ENCODE results near the gene ELMO3.

The ELMO3 gene

GRCh38 chr16:67202956-67203493 is 4.1 kb downstream of the ELMO3 start:
- no peak overlapping the region for H3K27ac ChIP-seq (ENCODE audit: low read length)
- H4K20me1 ChIP-seq (ENCODE audit: insufficient read depth, low read length): 0 out of 2 replicates have a peak, but pooled peaks cover 3% of the 10 kb centered on the region
- no peaks in the 10 kb centered on the region for H3K79me2 ChIP-seq (ENCODE audit: low read length)
- H3K4me2 ChIP-seq (ENCODE audit: low read length): no peak overlapping the region
- TF ChIP-seq, protein P1, sequence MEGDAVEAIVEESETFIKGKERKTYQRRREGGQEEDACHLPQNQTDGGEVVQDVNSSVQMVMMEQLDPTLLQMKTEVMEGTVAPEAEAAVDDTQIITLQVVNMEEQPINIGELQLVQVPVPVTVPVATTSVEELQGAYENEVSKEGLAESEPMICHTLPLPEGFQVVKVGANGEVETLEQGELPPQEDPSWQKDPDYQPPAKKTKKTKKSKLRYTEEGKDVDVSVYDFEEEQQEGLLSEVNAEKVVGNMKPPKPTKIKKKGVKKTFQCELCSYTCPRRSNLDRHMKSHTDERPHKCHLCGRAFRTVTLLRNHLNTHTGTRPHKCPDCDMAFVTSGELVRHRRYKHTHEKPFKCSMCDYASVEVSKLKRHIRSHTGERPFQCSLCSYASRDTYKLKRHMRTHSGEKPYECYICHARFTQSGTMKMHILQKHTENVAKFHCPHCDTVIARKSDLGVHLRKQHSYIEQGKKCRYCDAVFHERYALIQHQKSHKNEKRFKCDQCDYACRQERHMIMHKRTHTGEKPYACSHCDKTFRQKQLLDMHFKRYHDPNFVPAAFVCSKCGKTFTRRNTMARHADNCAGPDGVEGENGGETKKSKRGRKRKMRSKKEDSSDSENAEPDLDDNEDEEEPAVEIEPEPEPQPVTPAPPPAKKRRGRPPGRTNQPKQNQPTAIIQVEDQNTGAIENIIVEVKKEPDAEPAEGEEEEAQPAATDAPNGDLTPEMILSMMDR (IDR thresholded peaks at IDR 0.05; ENCODE audit: low read depth, low read length): no peak
- TF ChIP-seq EZH2phosphoT487 (IDR thresholded peaks at IDR 0.05; ENCODE audit: low read depth): no peak
- no peak overlapping the region for H3K4me3 ChIP-seq (ENCODE audit: low read length)
- no peak overlapping the region for H2AFZ ChIP-seq (ENCODE audit: low read depth, low read length)
- peaks cover 29% of the 10 kb centered on the region for H3K36me3 ChIP-seq (replicated peaks; ENCODE audit: low read depth, low read length)
- no peaks in the 10 kb centered on the region for H3K9me3 ChIP-seq (ENCODE audit: insufficient read depth, low read length)
- H3K27me3 ChIP-seq (ENCODE audit: low read depth, low read length): no peaks in the 10 kb centered on the region
- H3K4me1 ChIP-seq (ENCODE audit: low read length): no peaks in the 10 kb centered on the region
- H3K9ac ChIP-seq (ENCODE audit: low read length): no peak overlapping the region

DNA sequence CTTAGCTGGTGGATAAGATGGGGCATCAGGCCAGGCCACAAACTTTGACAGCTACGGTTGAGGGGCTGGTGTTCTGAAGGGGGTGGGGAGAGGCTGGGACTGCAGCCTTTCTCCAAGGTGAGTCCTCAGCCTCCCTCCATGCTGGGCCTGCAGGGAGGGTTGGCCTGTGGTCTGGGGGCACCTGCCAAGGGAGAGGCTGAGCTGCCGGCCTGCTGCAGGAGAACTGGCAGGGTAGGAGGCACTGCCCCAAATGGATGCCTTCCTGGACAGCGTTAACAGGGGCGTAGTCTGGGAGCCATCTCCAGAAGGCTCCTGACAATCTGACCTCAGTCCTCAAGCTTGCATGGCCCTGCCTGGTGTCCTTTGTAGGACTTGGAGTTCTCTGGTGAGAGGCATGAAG is 5.1 kb downstream of the ELMO3 start:
- no peak overlapping the region for H3K27ac ChIP-seq (ENCODE audit: low read length)
- no peaks in the 10 kb centered on the region for H3K4me1 ChIP-seq (ENCODE audit: low read length)
- no peaks in the 10 kb centered on the region for H3K79me2 ChIP-seq (ENCODE audit: low read length)
- no peak overlapping the region for H2AFZ ChIP-seq (ENCODE audit: low read depth, low read length)
- TF ChIP-seq, protein P1 (IDR thresholded peaks at IDR 0.05; ENCODE audit: low read depth, low read length): no peak
- no peak for TF ChIP-seq EZH2phosphoT487 (IDR thresholded peaks at IDR 0.05; ENCODE audit: low read depth)
- no peak overlapping the region for H3K4me2 ChIP-seq (ENCODE audit: low read length)
- no peaks in the 10 kb centered on the region for H3K27me3 ChIP-seq (ENCODE audit: low read depth, low read length)
- no peaks in the 10 kb centered on the region for H3K9me3 ChIP-seq (ENCODE audit: insufficient read depth, low read length)
- no peak overlapping the region for H3K4me3 ChIP-seq (ENCODE audit: low read length)
- 0 out of 2 replicates have a peak, but pooled peaks cover 3% of the 10 kb centered on the region for H4K20me1 ChIP-seq (ENCODE audit: insufficient read depth, low read length)
- no peak overlapping the region for H3K9ac ChIP-seq (ENCODE audit: low read length)
- peaks cover 21% of the 10 kb centered on the region for H3K36me3 ChIP-seq (replicated peaks; ENCODE audit: low read depth, low read length)

DNA sequence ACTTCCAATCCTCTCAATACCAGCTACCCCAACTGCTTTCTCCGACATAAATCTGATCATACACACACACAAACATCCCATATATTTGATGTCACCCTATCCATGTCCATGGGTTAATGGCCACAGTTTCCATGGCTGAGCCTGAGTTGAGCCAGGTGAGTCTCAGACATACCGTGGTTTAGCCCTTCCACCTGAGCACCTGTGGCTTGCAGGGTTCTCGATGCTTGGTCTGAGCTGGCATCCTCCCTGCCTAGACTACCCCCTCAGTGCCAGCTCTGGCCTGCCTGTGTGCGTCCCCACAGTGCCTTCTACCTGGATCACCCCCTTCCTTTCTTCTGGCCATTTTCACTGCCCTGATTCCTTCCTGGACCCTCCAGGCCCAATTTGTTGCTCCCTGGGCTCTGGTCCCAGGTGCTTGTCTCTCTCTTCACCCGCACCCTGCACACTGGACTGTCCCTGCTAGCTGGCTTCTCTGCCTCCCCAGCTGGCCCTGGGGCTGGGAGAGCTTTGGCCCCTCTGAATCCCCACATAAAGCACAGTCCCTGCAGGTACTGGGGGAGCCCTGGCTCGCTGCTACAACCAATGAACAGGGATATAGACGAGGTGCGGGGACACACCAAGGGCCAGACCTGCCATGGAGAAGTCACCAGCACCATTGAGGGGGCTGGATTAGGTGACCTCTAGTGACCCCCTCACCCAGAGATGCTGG is 7.4 kb downstream of the ELMO3 start:
- no peaks in the 10 kb centered on the region for H3K79me2 ChIP-seq (ENCODE audit: low read length)
- H3K4me2 ChIP-seq (ENCODE audit: low read length): no peak overlapping the region
- no peak overlapping the region for H3K4me3 ChIP-seq (ENCODE audit: low read length)
- H3K27me3 ChIP-seq (ENCODE audit: low read depth, low read length): no peaks in the 10 kb centered on the region
- 0 out of 2 replicates have a peak, but pooled peaks cover 3% of the 10 kb centered on the region for H4K20me1 ChIP-seq (ENCODE audit: insufficient read depth, low read length)
- no peak overlapping the region for H3K9ac ChIP-seq (ENCODE audit: low read length)
- H3K4me1 ChIP-seq (ENCODE audit: low read length): no peaks in the 10 kb centered on the region
- no peak overlapping the region for H3K27ac ChIP-seq (ENCODE audit: low read length)
- no peaks in the 10 kb centered on the region for H3K9me3 ChIP-seq (ENCODE audit: insufficient read depth, low read length)
- H3K36me3 ChIP-seq (replicated peaks; ENCODE audit: low read depth, low read length): peaks cover 17% of the 10 kb centered on the region
- no peak for TF ChIP-seq EZH2phosphoT487 (IDR thresholded peaks at IDR 0.05; ENCODE audit: low read depth)
- TF ChIP-seq, protein P1 (IDR thresholded peaks at IDR 0.05; ENCODE audit: low read depth, low read length): no peak
- no peak overlapping the region for H2AFZ ChIP-seq (ENCODE audit: low read depth, low read length)

- Histone ChIP-seq H4K20me1 (ENCODE audit: insufficient read depth, low read length) (0 out of 2 replicates have a peak, but pooled peaks cover 3% of the 10 kb centered on the region), H3K9ac (ENCODE audit: low read length) (no peak overlapping the region), H3K4me2 (ENCODE audit: low read length) (no peak overlapping the region), H3K27me3 (ENCODE audit: low read depth, low read length) (no peaks in the 10 kb centered on the region), H3K36me3 (replicated peaks; ENCODE audit: low read depth, low read length) (peaks cover 12% of the 10 kb centered on the region), H3K79me2 (ENCODE audit: low read length) (no peaks in the 10 kb centered on the region), H3K4me1 (ENCODE audit: low read length) (no peaks in the 10 kb centered on the region), H3K4me3 (ENCODE audit: low read length) (no peak overlapping the region), H3K27ac (ENCODE audit: low read length) (no peak overlapping the region), H3K9me3 (ENCODE audit: insufficient read depth, low read length) (no peaks in the 10 kb centered on the region), H2AFZ (ENCODE audit: low read depth, low read length) (no peak overlapping the region)
- TF ChIP-seq, protein P1 (IDR thresholded peaks at IDR 0.05; ENCODE audit: low read depth, low read length): no peak
- no peak for TF ChIP-seq EZH2phosphoT487 (IDR thresholded peaks at IDR 0.05; ENCODE audit: low read depth)
Observed at GRCh38 chr16:67206838-67207248, 7.9 kb downstream of the ELMO3 start.

Data from OCI-LY3 (cell line).